GM18870 (cell line): ENCODE measurements around the gene GUCY1A1.

Experiments used
- ATAC-seq: cut with Tn5 transposase; IDR thresholded peaks from one replicate; pipeline ENCODE4 v1.9.1; 2021; ENCODE audit warnings: moderate library complexity; ENCODE audit not compliant: unreplicated experiment

Gene GUCY1A1

DNA sequence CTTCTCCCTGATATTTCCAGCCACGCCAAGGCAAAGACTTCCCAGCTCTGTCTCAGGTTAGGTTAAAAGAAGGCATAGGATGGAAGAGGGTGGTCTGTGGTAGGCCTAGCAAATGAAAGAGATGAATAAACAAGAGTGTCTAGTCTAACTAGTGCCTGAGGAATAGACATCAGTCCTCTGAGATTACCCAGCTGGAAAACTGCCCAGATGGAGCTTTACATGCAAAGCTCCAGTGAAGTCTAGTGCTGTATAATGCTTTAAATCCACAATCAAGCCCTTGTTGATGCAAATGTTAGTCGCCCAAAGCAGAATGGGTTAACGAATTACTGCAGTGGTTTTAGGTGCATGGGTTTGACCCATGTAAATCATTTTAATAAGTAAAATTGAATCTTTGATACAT lies 67.4 kb downstream of the GUCY1A1 start:
- no peak for ATAC-seq

GRCh38 chr4:155734951-155735350 lies 68.3 kb downstream of the GUCY1A1 start:
- no peak for ATAC-seq

DNA sequence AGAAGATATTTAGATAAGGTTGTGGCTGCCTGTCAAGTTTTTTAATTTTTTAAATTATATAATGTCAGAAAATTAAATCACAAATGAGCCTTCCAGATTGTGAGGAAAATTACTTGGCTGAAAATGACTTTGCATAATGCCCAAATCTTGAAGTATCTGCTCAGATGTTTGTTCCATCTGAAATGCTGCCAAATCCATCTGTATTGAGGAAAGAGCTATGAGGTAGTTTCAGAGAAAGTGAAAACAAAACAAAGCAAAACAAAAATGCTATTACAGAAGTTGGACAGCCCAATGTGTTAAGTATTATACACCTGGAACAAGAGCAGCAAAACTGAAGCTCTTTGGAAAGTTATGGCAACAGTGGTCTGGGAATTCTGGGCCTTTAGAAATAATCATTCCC lies 68.8 kb downstream of the GUCY1A1 start:
- no peak for ATAC-seq

- ATAC-seq: no peak
These were observed 71.9 kb downstream of the GUCY1A1 start for GRCh38 chr4:155738548-155738947.

GRCh38 chr4:155741546-155741945 lies 74.9 kb downstream of the GUCY1A1 start:
- ATAC-seq: no peak

DNA sequence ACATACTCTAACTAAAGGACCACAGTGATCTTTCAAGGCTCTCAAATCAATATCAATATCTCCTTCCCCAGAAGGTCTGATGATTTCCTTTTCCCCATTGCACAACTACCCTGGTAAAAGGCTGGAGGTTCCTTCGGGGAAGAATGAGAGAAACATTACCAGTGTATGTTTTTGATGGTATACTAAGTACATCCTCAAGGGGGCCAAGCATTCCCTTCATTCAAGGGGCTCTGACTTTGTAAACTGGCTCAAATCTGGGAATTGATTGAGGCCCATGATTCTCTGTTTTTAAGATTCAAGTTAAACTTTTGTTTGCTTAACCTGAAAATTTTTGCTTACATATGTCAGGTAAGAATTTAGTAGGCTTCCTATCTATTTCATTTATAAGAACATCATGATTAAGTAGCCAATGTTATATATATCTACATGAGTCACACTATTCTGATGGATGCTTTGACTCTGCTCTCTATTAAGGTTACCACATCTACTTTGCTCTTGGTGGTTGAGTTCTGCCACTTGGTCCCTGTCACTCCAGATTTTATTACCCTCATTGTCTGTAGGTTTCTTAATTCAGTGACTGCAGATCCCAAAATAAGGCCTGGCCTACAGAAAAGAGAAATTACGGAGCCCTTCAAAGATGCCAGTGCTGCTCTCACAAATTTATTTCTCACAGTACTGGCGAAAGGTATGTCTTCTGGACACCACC lies 75.8 kb downstream of the GUCY1A1 start:
- ATAC-seq: no peak

DNA sequence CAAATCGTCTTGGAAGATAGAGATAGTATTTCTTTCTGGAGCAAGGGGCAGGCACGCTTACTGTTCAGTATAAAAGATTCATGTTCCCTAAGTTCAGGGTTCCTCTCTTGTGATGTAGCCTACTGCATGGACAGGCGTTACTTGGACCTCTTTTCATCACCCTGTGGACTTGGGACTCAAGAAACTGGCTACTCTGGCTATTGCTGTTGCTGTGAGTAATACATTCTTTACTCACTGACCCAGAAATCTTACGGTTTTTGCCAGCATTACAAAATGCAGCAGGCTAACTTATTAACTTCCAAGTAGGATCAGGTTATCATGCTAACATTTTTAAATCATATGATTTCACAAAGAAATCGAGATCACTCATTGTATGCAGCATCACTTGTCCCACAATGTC lies 79.3 kb downstream of the GUCY1A1 start:
- ATAC-seq: no peak

DNA sequence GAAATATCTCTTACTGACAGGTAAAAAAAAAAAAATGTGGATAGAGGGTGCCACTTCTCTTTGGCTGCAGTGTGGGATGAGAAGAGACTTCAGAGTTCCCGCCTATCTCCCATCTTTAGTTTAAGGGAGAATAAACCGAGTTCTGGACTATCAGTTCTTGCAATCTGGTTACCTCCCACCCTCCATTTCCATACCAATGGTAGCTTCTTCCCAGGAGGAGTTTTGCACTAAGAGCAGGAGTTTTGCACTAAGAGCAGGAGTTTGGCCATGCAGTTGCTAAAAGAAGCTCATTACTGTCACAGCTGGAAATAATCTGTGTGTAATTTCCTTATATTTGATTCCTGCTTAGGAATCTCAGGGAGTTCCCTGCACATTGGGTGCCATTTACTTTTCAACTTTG lies 81.4 kb downstream of the GUCY1A1 start:
- ATAC-seq: no peak

- no peak for ATAC-seq
These were observed 82.4 kb downstream of the GUCY1A1 start for GRCh38 chr4:155749041-155749440.

DNA sequence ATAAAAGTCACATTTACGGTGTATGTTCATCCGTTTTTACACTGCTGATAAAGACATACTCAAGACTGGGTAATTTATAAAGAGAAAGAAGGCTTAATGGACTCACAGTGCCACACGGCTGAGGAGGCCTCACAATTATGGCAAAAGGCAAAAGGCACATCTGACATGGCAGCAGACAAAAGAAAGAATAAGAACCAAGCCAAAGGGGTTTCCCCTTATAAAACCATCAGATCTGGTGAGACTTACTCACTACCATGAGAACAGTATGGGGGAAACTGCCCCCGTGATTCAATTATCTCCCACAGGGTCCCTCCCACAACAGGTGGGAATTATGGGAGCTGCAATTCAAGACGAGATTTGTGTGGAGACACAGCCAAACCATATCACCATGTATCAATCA lies 84.9 kb downstream of the GUCY1A1 start:
- ATAC-seq: no peak

DNA sequence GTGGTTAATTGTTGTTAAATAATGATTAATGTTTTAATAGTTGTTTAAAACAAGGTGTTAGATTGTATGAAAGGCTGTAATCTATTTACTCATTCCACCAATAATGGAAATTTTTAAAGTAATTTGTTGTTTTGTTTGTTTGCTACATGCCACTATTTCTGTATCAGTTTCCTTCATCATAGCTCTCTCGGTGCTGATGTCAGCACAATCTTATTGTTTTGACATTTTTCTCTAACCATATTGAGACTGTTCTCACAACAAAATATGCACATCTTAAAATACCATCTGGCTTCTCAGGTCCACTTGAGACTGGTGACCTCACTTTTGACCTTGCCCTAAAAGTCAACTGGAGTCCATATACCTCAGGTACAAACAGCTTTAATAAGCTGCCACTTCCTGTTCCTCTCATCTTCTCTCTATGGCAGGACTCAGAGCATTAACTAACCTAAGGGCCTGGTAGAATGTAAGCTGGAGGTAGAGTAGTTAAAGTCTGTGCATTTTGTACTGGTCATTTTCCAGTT lies 91.2 kb downstream of the GUCY1A1 start:
- ATAC-seq: no peak

- ATAC-seq: peak; percentile 97
These were observed 92.1 kb downstream of the GUCY1A1 start, which contains the start of gene GUCY1B1 for GRCh38 chr4:155758481-155759371. TSS of gene GUCY1B1 (plus strand) at chr4:155759021. CDS start at chr4:155759141, 120 bp downstream.

GRCh38 chr4:155759372-155760252 lies 93.0 kb downstream of the GUCY1A1 start:
- ATAC-seq: peak; percentile 8

DNA sequence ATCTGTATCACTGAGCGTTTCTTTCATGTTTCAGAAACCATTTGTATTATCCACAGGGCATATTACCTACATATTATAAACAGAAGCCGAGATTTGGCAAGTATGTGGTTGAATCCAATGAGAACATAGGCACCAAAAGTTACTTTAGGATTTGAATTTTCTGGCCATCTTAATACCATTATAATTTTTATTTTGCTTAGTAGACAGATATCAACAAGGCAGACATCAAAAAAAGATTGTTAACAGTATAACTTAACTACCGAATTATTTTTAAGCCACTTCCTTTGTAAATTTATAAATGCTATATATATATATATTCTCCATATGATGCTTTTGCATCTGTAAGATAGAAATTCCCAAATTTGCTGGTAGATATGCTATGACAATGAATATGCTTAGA lies 94.4 kb downstream of the GUCY1A1 start:
- ATAC-seq: no peak

DNA sequence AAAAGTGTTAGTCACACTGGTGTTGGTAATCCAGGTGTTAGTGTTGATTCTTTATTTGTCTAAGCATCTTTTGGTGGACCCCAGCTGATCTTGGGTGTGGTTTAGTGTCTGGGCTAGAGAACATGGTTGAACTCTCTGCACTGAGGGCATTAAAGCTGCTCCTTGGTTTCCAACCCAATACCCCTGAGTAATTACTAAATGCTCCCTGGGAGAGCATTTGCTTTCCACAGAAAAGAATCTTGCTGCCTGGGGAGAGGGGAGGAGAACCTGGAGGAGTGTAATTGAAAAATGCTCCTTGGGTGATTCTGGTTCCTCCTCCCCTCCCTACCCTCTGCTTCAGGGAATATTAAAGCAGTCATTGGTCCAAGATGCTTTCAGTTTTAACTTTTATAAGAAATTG lies 95.3 kb downstream of the GUCY1A1 start:
- ATAC-seq: no peak

DNA sequence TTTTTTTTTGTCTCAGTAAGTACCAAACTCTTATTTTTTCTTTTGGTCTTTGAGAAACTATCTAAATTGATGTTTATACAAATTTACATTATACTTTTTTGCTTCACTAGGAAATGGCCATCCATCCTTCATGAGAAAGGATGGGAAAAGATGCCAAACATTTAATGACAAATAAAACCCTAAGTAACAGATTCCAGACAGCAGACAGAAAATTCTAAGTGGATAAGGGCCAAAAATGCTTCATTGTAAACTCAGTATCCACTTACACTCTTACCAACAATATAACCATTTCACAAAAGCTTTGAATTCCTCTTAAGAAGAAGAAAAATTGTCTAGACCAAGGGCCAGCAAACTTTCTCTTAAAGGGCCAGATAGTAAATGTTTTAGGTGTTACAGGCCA lies 95.7 kb downstream of the GUCY1A1 start:
- no peak for ATAC-seq

DNA sequence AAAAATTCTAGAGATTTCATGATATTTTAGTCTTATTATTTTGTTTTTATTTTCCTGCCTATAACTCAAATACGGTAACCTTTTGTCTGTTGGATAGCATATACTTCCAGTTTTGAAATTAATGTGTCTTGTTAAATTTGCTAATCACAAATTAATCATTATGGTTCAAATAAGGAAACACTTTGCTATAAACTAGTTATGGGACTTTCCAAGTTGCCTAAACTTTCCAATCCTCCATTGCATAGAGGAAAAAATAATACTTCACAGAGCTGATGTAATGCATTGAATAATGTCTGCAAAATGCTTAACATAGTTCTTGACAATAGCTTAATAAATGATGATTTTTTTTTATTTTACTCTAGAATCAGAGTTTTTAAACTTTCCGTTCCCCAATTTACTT lies 96.9 kb downstream of the GUCY1A1 start:
- ATAC-seq: no peak

GRCh38 chr4:155765149-155765548 lies 98.5 kb downstream of the GUCY1A1 start:
- no peak for ATAC-seq

DNA sequence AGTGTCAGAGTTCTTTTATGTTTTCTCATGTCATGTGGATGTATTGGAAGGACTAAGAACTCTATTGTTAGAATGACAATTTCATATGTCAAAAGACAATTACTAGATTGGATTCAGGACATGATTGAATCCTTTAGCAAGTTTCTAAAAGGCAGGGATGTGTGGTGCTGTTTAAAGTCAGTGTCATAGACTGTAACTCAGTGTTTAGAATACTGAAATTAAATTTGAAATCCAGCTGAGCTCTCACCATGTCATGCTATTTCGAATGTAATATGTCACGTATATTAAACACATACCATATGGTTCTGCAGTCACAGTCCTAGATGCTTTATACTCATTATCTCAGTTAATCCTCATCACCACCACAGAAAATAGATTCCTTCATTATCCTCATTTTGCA lies 100.0 kb downstream of the GUCY1A1 start:
- no peak for ATAC-seq

GRCh38 chr4:155768370-155768769 lies 101.7 kb downstream of the GUCY1A1 start:
- no peak for ATAC-seq

- ATAC-seq: peak; percentile 81
These were observed 102.4 kb downstream of the GUCY1A1 start for GRCh38 chr4:155769090-155769489.
